ENCODE results near the gene PLCL2.
"Not testable (repeated sequence)": the region's sequence is repeated elsewhere in the genome, so short reads cannot be mapped to it uniquely, and the experiment has no call there.

PLCL2 gene

DNA sequence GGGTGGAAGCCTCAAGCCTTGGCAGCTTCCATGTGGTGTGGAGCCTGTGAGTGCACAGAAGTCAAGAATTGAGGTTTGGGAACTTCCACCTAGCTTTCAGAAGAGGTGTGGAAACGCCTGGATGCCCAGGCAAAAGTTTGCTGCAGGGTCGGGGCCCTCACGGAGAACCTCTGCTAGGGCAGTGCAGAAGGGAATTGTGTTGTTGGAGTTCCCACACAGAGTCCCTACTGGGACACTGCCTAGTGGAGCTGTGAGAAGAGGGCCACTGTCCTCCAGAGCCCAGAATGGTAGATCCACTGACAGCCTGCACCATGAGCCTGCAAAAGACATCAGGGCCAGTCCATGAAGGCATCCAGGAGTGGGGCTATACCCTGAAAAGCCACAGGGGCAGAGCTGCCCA lies 243.9 kb downstream of the PLCL2 start:
- DNase-seq = not testable (repeated sequence)

DNA sequence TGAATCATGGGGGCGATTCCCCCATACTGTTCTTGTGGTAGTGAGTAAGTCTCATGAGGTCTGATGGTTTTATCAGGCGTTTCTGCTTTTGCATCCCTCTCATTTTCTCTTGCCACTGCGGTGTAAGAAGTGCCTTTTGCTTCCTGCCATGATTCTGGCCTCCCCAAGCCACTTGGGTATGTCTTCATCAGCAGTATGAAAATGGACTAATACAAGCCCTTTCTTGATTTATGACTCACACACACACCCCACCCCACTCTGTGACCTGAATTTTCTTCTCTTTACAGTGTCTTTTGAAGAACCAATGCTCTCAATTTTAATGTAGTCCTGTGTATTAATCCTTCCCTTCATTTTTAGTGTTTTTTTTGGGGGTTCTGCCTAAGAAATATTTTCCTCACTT lies 244.8 kb downstream of the PLCL2 start:
- DNase-seq = no peak

DNA sequence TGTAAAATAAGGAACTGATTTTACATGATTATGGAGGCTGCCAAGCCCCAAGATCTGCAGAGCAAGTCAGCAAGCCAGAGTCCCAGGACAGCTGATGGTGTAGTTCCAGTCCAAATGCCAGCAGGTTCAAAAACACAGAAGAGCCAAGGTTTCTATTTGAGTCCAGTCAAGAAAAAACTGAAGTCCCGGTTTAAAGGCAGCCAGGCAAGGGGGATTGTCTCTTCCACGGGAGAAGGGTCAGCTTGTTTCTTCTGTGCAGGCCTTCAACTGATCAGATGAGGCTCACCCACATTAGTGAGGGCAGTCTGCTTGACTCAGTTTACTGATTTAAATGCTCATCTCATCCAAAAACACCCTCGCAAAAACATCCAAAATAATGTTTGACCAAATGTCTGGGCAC lies 246.2 kb downstream of the PLCL2 start:
- DNase-seq = no peak

DNA sequence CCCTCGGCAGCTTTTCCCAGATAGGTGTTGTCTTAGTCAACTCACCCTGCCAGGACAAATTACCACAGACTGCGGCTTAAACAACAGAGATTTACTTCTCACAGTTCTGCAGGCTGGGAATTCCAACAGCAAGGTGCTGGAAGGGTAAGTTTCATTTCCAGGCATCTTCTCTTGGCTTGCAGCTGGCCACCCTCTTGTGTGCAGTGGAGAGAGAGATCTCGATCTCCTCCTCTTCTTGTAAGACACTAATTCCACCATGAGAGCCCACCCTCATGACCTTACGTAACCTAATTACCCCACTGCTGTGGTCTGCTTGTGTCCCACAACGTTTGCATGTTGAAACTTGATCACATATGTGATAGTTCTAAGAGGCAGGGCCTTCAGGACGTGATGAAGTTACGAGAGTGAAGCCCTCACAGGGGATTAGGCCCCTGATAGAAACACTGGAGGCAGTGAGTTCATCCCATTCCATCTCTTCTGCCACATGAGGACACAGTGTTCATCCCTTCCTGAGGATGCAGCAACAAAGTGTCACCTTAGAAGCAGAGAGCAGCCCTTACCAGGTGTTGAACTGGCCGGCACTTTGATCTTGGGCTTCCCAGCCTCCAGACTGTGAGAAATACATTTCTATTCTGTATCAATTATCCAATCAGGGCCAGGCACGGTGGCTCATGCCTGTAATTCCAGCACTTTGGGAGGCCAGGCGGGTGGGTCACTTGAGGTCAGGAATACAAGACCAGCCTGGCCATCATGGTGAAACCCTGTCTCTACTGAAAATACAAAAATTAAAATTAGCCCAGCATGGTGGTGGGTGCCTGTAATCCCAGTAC lies 247.7 kb downstream of the PLCL2 start:
- DNase-seq = no peak

DNA sequence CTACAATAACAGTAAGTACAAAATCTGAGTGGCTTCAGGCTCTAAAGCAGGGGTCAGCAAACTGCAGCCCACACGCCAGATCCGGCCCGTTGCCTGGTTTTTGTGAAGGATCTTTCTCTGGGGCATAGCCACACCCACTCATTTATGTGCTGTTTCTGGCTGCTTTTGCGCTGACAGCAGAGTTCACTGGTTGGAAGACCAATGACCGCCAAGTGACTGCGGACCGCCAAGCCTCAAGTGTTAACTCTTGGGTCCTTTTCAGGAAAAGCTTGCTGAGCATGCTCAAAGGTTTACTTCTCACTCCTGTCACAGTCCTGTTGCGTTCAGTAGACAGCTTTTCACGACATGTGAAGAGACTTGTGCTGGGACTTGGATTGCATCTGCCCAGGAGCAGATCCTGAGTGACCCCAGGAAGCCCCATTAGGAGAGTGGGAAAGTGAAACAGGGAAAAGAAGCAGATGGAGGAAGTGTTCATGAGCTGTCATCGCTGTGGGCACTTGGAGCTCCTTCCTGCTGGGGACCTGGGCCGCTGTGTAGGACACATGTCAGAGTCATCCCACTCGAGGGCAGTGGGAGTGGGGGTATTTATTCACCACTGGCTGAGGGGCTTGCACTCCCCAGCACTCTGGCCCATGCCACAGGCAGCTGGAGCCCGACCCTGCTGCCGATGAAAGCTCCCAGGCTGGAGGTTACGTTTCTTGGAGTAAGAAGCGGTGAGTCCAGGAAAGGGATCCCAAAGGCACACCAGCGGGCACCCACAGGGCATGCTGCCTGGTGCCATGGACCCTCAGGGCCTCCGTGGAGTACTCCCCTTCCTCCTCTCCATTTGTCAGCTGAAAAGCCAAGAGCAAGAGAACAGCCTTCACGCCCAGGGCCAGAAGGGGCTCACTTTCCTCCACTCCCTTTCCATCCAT lies 249.1 kb downstream of the PLCL2 start:
- peak in 1 of 3 donors; percentile 4 for DNase-seq

DNA sequence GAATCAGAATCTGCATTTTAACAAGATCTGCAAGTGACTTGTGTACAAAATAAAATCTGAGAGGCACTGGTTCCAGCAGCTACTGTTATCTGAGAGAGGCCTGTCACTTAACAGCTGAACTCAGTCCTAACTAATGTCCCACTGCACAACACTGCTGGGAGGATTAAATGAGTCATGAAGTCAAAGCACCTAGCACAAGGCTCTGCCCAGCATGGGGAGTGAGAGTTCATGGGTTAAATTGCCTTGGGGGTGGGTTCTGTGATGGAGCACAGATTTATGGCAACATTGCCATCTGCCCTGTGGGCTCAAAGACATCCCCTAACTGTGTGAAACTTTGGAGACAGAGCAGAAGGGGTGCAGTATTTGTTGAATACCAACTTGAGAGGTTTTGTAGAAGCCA lies 250.9 kb downstream of the PLCL2 start:
- no peak for DNase-seq

GRCh38 chr3:17136136-17136721 lies 251.5 kb downstream of the PLCL2 start:
- no peak for DNase-seq

GRCh38 chr3:17137321-17137826 lies 252.6 kb downstream of the PLCL2 start:
- DNase-seq = no peak

DNA sequence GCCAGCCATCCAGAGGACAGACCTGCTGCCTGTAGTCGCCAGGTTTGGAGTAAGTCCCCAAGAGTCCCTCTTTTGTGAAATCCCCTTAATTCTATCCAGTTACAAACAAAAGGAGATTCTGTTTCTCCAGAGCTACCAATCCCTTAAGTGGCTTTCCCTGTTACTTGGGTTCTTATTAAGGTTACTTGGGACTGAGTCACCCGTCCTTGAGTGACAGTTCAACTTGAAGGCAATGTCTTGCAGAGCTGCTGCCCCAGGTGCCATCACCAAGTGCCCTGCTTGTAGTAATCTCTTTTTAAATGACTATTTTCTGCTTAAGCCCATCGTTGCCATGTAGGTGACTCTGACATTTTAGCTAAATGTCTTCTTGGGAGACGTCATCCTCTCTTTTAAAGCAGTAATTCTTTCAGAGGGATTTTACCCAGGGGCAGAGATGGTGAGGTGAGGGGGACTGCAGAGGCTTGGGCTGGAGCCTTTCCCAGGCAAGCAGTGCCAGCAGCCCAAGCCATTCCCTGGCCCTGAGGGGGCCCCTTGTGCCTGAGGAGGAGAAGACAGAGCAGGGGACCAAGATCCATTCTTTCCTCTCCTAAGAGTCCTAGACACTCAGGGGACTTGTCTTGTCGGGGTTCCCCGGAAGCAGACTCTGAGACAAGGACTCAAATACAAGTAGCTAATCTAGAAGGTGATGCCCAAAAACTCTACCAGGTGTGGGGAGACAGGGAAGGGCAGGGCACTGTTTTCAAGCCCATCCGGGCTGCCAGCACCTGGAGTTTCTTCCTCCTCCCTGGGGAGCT lies 253.7 kb downstream of the PLCL2 start:
- no peak for DNase-seq
